GM23338 (cell line): ENCODE results near the gene PRR4. TPM values are rescaled to one million over a fixed set of nuclear protein-coding genes. Genes with fewer than 3 reads are reported as not detected.

Experiments
- ATAC-seq: fragments of 200-7000 bp; cut with Tn5 transposase; 3 replicates; pipeline ENCODE4 v1.9.1; 2020
- DNase-seq: peaks from one replicate; pipeline ENCODE4 v3.0.0-alpha.2; 2015; ENCODE audit warnings: low spot score
- H2AFZ ChIP-seq: fragments of 200-600 bp; sonication (generic); 2 replicates; pipeline ENCODE4 v1.8.0; 2016; ENCODE audit warnings: antibody characterized with exemption, mild to moderate bottlenecking, moderate library complexity
- H3F3A ChIP-seq: fragments of 200-600 bp; sonication (generic); replicated peaks from 2 replicates; pipeline ENCODE4 v1.8.0; 2017; ENCODE audit warnings: antibody characterized with exemption, mixed run types, low read depth
- H3K27ac ChIP-seq: fragments of 200-600 bp; sonication (generic); 2 replicates; pipeline ENCODE4 v1.6.1; 2016; ENCODE audit warnings: low read depth
- H3K27me3 ChIP-seq: fragments of 200-600 bp; sonication (generic); 2 replicates; pipeline ENCODE4 v1.8.0; 2016; ENCODE audit warnings: mild to moderate bottlenecking, mixed run types, moderate library complexity; ENCODE audit not compliant: insufficient read depth
- H3K36me3 ChIP-seq: fragments of 200-600 bp; sonication (generic); 2 replicates; pipeline ENCODE4 v1.8.0; 2016; ENCODE audit warnings: mild to moderate bottlenecking; ENCODE audit not compliant: insufficient read depth
- H3K4me1 ChIP-seq: fragments of 200-600 bp; sonication (generic); 2 replicates; pipeline ENCODE4 v1.8.0; 2016; ENCODE audit warnings: mild to moderate bottlenecking, moderate library complexity; ENCODE audit not compliant: insufficient read depth
- H3K4me2 ChIP-seq: fragments of 200-600 bp; sonication (generic); 2 replicates; pipeline ENCODE4 v1.7.1; 2017; ENCODE audit warnings: mixed run types
- H3K4me3 ChIP-seq: fragments of 200-600 bp; sonication (generic); 2 replicates; pipeline ENCODE4 v1.6.1; 2016; ENCODE audit warnings: mixed run types
- H3K79me2 ChIP-seq: fragments of 200-600 bp; sonication (generic); replicated peaks from 2 replicates; pipeline ENCODE4 v1.8.0; 2017; ENCODE audit warnings: mild to moderate bottlenecking; ENCODE audit not compliant: insufficient read depth
- H3K9me2 ChIP-seq: fragments of 200-600 bp; sonication (generic); 2 replicates; pipeline ENCODE4 v1.8.0; 2017; ENCODE audit not compliant: insufficient read depth
- H4K20me1 ChIP-seq: fragments of 200-600 bp; sonication (generic); replicated peaks from 2 replicates; pipeline ENCODE4 v1.8.0; 2017; ENCODE audit warnings: mild to moderate bottlenecking; ENCODE audit not compliant: insufficient read depth
- H3K27ac Mint-ChIP-seq: 2 replicates; pipeline ENCODE4 v1.8.0; 2020; ENCODE audit warnings: inconsistent platforms, mild to moderate bottlenecking, moderate library complexity, mixed read lengths
- H3K27me3 Mint-ChIP-seq: 3 replicates; pipeline ENCODE4 v1.8.0; 2022; ENCODE audit warnings: low read depth, mild to moderate bottlenecking, moderate library complexity, mixed read lengths, inconsistent platforms; ENCODE audit not compliant: insufficient read depth, poor library complexity
- H3K36me3 Mint-ChIP-seq: 3 replicates; pipeline ENCODE4 v1.8.0; 2021; ENCODE audit warnings: low read depth, mild to moderate bottlenecking, inconsistent platforms, moderate library complexity, mixed read lengths
- H3K4me1 Mint-ChIP-seq: 3 replicates; pipeline ENCODE4 v1.8.0; 2020; ENCODE audit warnings: mild to moderate bottlenecking, inconsistent platforms, mixed read lengths
- H3K4me3 Mint-ChIP-seq: 3 replicates; pipeline ENCODE4 v1.8.0; 2021; ENCODE audit warnings: moderate library complexity, mild to moderate bottlenecking, inconsistent platforms, mixed read lengths
- H3K9me3 Mint-ChIP-seq: 3 replicates; pipeline ENCODE4 v1.8.0; 2020; ENCODE audit warnings: moderate library complexity, mild to moderate bottlenecking, inconsistent platforms, mixed read lengths
- CREB1 ChIP-seq: fragments of 250-450 bp; sonication (Bioruptor Pico); IDR thresholded peaks from 2 replicates; pipeline ENCODE4 v1.5.0; 2020; ENCODE audit warnings: low read depth, mild to moderate bottlenecking, moderate library complexity
- EZH2 ChIP-seq: fragments of 200-600 bp; sonication (generic); IDR thresholded peaks from one replicate; pipeline ENCODE4 v1.8.0; 2017; ENCODE audit warnings: antibody characterized with exemption, mild to moderate bottlenecking, low read depth; ENCODE audit not compliant: unreplicated experiment
- EZH2phosphoT487 ChIP-seq: fragments of 200-600 bp; sonication (generic); IDR thresholded peaks from one replicate; pipeline ENCODE4 v1.8.1; 2018; ENCODE audit warnings: antibody characterized with exemption; ENCODE audit not compliant: unreplicated experiment
- JUNB ChIP-seq: IDR thresholded peaks from one replicate; pipeline ENCODE4 v1.6.1; 2016; ENCODE audit warnings: antibody characterized with exemption; ENCODE audit not compliant: unreplicated experiment
- NANOG ChIP-seq: IDR thresholded peaks from 2 replicates; pipeline ENCODE4 v1.6.1; 2016; ENCODE audit warnings: antibody characterized with exemption, borderline replicate concordance
- POLR2AphosphoS5 ChIP-seq: IDR thresholded peaks from 2 replicates; pipeline ENCODE4 v1.6.1; 2016; ENCODE audit warnings: antibody characterized with exemption, low read depth
- STAT1 ChIP-seq: IDR thresholded peaks from one replicate; pipeline ENCODE4 v1.6.1; 2016; ENCODE audit warnings: antibody characterized with exemption; ENCODE audit not compliant: unreplicated experiment
- ZNF114 ChIP-seq: fragments of 250-450 bp; sonication (Bioruptor Pico); IDR thresholded peaks from 2 replicates; pipeline ENCODE4 v1.5.0; 2020; ENCODE audit warnings: mild to moderate bottlenecking, moderate library complexity
- ZNF331 ChIP-seq: fragments of 250-450 bp; sonication (Bioruptor Pico); IDR thresholded peaks from 2 replicates; pipeline ENCODE4 v1.5.0; 2020; ENCODE audit warnings: low read depth, mild to moderate bottlenecking, moderate library complexity
- polyA plus RNA-seq: library from polyadenylated mRNA; unstranded; fragments of >200 nt; fragmentation: Nextera tagmentation; extraction: Ambion mirVana; gene quantifications from 2 replicates; pipeline ENCODE4 v1.2.1, GENCODE V29; 2016
- total RNA-seq: library from RNA; depleted of rRNA; stranded (reverse); fragments of >200 nt; shearing (Covaris generic); gene quantifications from 2 replicates; pipeline ENCODE4 v1.2.3, GENCODE V29; 2014
- TF ChIP-seq, protein P1 (sequence below): IDR thresholded peaks from 2 replicates; pipeline ENCODE4 v1.6.1; 2016; ENCODE audit warnings: antibody characterized with exemption
- TF ChIP-seq, protein P2 (sequence below): fragments of 250-450 bp; sonication (Bioruptor Pico); IDR thresholded peaks from 2 replicates; pipeline ENCODE4 v1.5.0; 2020; ENCODE audit warnings: mild to moderate bottlenecking, moderate library complexity
- TF ChIP-seq, protein P3 (sequence below): IDR thresholded peaks from one replicate; pipeline ENCODE4 v1.6.1; 2018; ENCODE audit warnings: antibody characterized with exemption; ENCODE audit not compliant: unreplicated experiment
- TF ChIP-seq, protein P4 (sequence below), 2 experiments: fragments of 200-600 bp in 1 of 2; sonication (generic) in 1 of 2; conservative IDR thresholded peaks; 2 replicates each; pipeline versions ENCODE4 v1.5.1 to v1.6.1; 2016 to 2017; ENCODE audit warnings: antibody characterized with exemption in 2 of 2, low read depth in 2 of 2, mild to moderate bottlenecking in 2 of 2, moderate library complexity in 1 of 2

The PRR4 gene
- total and polyA plus RNA-seq, 2 experiments from 2014 or later = 2.1 to 7.9 TPM

DNA sequence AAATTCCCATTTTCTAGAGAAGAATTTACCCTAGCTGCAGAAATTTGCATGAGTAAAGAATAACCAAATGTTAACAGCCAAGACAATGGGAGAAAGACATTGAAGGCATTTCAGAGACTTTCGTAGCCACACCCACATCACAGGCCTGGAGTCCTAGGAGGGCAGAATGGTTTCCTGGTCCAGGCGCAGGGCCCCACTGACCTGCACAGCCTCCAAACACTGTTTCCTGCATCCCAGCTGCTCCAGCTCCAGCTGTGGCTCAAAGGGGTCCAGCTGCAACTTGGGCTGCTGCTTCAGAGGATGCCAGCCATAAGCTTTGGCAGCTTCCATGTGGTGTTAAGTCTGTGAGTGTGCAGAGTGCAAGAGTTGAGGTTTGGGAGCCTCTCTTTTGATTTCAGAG, 6.5 kb upstream of the PRR4 start:
- peaks cover 38% of the 10 kb centered on the region for H3K9me3 Mint-ChIP-seq
- no peak for TF ChIP-seq ZNF114
- no peak for TF ChIP-seq EZH2phosphoT487
- TF ChIP-seq NANOG = no peak
- no peak for TF ChIP-seq JUNB
- TF ChIP-seq STAT1 = no peak
- no peak for TF ChIP-seq EZH2
- TF ChIP-seq, protein P1, sequence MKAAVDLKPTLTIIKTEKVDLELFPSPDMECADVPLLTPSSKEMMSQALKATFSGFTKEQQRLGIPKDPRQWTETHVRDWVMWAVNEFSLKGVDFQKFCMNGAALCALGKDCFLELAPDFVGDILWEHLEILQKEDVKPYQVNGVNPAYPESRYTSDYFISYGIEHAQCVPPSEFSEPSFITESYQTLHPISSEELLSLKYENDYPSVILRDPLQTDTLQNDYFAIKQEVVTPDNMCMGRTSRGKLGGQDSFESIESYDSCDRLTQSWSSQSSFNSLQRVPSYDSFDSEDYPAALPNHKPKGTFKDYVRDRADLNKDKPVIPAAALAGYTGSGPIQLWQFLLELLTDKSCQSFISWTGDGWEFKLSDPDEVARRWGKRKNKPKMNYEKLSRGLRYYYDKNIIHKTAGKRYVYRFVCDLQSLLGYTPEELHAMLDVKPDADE = no peak
- TF ChIP-seq ZNF331 = no peak
- TF ChIP-seq, protein P2, sequence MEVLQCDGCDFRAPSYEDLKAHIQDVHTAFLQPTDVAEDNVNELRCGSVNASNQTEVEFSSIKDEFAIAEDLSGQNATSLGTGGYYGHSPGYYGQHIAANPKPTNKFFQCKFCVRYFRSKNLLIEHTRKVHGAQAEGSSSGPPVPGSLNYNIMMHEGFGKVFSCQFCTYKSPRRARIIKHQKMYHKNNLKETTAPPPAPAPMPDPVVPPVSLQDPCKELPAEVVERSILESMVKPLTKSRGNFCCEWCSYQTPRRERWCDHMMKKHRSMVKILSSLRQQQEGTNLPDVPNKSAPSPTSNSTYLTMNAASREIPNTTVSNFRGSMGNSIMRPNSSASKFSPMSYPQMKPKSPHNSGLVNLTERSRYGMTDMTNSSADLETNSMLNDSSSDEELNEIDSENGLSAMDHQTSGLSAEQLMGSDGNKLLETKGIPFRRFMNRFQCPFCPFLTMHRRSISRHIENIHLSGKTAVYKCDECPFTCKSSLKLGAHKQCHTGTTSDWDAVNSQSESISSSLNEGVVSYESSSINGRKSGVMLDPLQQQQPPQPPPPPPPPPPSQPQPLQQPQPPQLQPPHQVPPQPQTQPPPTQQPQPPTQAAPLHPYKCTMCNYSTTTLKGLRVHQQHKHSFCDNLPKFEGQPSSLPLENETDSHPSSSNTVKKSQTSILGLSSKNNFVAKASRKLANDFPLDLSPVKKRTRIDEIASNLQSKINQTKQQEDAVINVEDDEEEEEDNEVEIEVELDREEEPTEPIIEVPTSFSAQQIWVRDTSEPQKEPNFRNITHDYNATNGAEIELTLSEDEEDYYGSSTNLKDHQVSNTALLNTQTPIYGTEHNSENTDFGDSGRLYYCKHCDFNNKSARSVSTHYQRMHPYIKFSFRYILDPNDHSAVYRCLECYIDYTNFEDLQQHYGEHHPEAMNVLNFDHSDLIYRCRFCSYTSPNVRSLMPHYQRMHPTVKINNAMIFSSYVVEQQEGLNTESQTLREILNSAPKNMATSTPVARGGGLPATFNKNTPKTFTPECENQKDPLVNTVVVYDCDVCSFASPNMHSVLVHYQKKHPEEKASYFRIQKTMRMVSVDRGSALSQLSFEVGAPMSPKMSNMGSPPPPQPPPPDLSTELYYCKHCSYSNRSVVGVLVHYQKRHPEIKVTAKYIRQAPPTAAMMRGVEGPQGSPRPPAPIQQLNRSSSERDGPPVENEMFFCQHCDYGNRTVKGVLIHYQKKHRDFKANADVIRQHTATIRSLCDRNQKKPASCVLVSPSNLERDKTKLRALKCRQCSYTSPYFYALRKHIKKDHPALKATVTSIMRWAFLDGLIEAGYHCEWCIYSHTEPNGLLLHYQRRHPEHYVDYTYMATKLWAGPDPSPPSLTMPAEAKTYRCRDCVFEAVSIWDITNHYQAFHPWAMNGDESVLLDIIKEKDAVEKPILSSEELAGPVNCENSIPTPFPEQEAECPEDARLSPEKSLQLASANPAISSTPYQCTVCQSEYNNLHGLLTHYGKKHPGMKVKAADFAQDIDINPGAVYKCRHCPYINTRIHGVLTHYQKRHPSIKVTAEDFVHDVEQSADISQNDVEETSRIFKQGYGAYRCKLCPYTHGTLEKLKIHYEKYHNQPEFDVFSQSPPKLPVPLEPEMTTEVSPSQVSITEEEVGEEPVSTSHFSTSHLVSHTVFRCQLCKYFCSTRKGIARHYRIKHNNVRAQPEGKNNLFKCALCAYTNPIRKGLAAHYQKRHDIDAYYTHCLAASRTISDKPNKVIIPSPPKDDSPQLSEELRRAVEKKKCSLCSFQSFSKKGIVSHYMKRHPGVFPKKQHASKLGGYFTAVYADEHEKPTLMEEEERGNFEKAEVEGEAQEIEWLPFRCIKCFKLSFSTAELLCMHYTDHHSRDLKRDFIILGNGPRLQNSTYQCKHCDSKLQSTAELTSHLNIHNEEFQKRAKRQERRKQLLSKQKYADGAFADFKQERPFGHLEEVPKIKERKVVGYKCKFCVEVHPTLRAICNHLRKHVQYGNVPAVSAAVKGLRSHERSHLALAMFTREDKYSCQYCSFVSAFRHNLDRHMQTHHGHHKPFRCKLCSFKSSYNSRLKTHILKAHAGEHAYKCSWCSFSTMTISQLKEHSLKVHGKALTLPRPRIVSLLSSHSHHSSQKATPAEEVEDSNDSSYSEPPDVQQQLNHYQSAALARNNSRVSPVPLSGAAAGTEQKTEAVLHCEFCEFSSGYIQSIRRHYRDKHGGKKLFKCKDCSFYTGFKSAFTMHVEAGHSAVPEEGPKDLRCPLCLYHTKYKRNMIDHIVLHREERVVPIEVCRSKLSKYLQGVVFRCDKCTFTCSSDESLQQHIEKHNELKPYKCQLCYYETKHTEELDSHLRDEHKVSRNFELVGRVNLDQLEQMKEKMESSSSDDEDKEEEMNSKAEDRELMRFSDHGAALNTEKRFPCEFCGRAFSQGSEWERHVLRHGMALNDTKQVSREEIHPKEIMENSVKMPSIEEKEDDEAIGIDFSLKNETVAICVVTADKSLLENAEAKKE (CRISPR knock-in tag) = no peak
- TF ChIP-seq, protein P3, sequence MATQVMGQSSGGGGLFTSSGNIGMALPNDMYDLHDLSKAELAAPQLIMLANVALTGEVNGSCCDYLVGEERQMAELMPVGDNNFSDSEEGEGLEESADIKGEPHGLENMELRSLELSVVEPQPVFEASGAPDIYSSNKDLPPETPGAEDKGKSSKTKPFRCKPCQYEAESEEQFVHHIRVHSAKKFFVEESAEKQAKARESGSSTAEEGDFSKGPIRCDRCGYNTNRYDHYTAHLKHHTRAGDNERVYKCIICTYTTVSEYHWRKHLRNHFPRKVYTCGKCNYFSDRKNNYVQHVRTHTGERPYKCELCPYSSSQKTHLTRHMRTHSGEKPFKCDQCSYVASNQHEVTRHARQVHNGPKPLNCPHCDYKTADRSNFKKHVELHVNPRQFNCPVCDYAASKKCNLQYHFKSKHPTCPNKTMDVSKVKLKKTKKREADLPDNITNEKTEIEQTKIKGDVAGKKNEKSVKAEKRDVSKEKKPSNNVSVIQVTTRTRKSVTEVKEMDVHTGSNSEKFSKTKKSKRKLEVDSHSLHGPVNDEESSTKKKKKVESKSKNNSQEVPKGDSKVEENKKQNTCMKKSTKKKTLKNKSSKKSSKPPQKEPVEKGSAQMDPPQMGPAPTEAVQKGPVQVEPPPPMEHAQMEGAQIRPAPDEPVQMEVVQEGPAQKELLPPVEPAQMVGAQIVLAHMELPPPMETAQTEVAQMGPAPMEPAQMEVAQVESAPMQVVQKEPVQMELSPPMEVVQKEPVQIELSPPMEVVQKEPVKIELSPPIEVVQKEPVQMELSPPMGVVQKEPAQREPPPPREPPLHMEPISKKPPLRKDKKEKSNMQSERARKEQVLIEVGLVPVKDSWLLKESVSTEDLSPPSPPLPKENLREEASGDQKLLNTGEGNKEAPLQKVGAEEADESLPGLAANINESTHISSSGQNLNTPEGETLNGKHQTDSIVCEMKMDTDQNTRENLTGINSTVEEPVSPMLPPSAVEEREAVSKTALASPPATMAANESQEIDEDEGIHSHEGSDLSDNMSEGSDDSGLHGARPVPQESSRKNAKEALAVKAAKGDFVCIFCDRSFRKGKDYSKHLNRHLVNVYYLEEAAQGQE = no peak
- TF ChIP-seq, protein P4, sequence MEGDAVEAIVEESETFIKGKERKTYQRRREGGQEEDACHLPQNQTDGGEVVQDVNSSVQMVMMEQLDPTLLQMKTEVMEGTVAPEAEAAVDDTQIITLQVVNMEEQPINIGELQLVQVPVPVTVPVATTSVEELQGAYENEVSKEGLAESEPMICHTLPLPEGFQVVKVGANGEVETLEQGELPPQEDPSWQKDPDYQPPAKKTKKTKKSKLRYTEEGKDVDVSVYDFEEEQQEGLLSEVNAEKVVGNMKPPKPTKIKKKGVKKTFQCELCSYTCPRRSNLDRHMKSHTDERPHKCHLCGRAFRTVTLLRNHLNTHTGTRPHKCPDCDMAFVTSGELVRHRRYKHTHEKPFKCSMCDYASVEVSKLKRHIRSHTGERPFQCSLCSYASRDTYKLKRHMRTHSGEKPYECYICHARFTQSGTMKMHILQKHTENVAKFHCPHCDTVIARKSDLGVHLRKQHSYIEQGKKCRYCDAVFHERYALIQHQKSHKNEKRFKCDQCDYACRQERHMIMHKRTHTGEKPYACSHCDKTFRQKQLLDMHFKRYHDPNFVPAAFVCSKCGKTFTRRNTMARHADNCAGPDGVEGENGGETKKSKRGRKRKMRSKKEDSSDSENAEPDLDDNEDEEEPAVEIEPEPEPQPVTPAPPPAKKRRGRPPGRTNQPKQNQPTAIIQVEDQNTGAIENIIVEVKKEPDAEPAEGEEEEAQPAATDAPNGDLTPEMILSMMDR (conservative IDR thresholded peaks at IDR 0.05; ENCODE audit: low read depth in 2 of 2) = no peak
- TF ChIP-seq POLR2AphosphoS5 = no peak
- TF ChIP-seq CREB1 (CRISPR knock-in tag) = no peak

More for the DNA sequence above, 6.5 kb upstream of the PRR4 start:
- H3K4me1 ChIP-seq = no peaks in the 10 kb centered on the region
- H3K27me3 ChIP-seq = no peaks in the 10 kb centered on the region
- peaks cover 48% of the 10 kb centered on the region for H3K36me3 Mint-ChIP-seq
- H3K4me3 ChIP-seq = no peak overlapping the region
- H3F3A ChIP-seq = no peaks in the 10 kb centered on the region
- H3K4me2 ChIP-seq = no peak overlapping the region
- no peak overlapping the region for H2AFZ ChIP-seq
- no peak overlapping the region for H3K27ac Mint-ChIP-seq
- no peaks in the 10 kb centered on the region; the same call in 1 of the 2 replicates for H4K20me1 ChIP-seq
- no peaks in the 10 kb centered on the region for H3K4me1 Mint-ChIP-seq
- peaks cover 9% of the 10 kb centered on the region for H3K36me3 ChIP-seq
- no peak overlapping the region for H3K27ac ChIP-seq
- no peak for DNase-seq
- H3K27me3 Mint-ChIP-seq = peaks cover 2% of the 10 kb centered on the region
- no peak overlapping the region for H3K4me3 Mint-ChIP-seq
- peaks cover 8% of the 10 kb centered on the region; the same call in 1 of the 2 replicates for H3K9me2 ChIP-seq
- no peaks in the 10 kb centered on the region for H3K79me2 ChIP-seq
- no peak for ATAC-seq
